Superior temporal gyrus (tissue), 1 donor: ENCODE results near the gene FCHSD2.
"Not testable (repeated sequence)": the region's sequence is repeated elsewhere in the genome, so short reads cannot be mapped to it uniquely, and the experiment has no call there.

Experiments used
- DNase-seq: peaks from one replicate; pipeline ENCODE4 v3.0.0-alpha.2; 2016; ENCODE audit errors: extremely low spot score

The FCHSD2 gene

GRCh38 chr11:73011126-73011817, 130.8 kb downstream of the FCHSD2 start:
- DNase-seq: no peak

GRCh38 chr11:73009972-73010371, 132.1 kb downstream of the FCHSD2 start:
- no peak for DNase-seq

- DNase-seq: no peak
Observed at GRCh38 chr11:73004088-73004487, 138.0 kb downstream of the FCHSD2 start.

GRCh38 chr11:73003088-73003487, 139.0 kb downstream of the FCHSD2 start:
- no peak for DNase-seq

GRCh38 chr11:73002214-73002613, 139.9 kb downstream of the FCHSD2 start:
- no peak for DNase-seq

- DNase-seq: no peak
Observed at GRCh38 chr11:73001615-73002014, 140.5 kb downstream of the FCHSD2 start.

GRCh38 chr11:72998676-72999075, 143.4 kb downstream of the FCHSD2 start:
- DNase-seq: no peak

GRCh38 chr11:72996959-72997358, 145.2 kb downstream of the FCHSD2 start:
- peak; percentile 22 for DNase-seq

GRCh38 chr11:72989727-72990126, 152.4 kb downstream of the FCHSD2 start:
- no peak for DNase-seq

- no peak for DNase-seq
Observed at GRCh38 chr11:72988821-72989220, 153.3 kb downstream of the FCHSD2 start.

GRCh38 chr11:72985645-72986044, 156.5 kb downstream of the FCHSD2 start:
- DNase-seq: no peak

- no peak for DNase-seq
Observed at GRCh38 chr11:72984453-72985077, 157.6 kb downstream of the FCHSD2 start.

GRCh38 chr11:72983560-72983959, 158.6 kb downstream of the FCHSD2 start:
- no peak for DNase-seq

- no peak for DNase-seq
Observed at GRCh38 chr11:72981971-72982685, 160.0 kb downstream of the FCHSD2 start.

GRCh38 chr11:72981080-72981479, 161.0 kb downstream of the FCHSD2 start:
- no peak for DNase-seq

- not testable (repeated sequence) for DNase-seq
Observed at GRCh38 chr11:72977782-72978181, 164.3 kb downstream of the FCHSD2 start.

- DNase-seq: not testable (repeated sequence)
Observed at GRCh38 chr11:72976522-72976892, 165.6 kb downstream of the FCHSD2 start.

- no peak for DNase-seq
Observed at GRCh38 chr11:72975778-72976521, 166.2 kb downstream of the FCHSD2 start.

- no peak for DNase-seq
Observed at GRCh38 chr11:72974487-72975205, 167.5 kb downstream of the FCHSD2 start.

GRCh38 chr11:72972496-72973128, 169.5 kb downstream of the FCHSD2 start:
- no peak for DNase-seq
